Prostate gland (tissue), 2 donors: Measurements from ENCODE around the gene NRXN2. TPM values are rescaled to one million over a fixed set of nuclear protein-coding genes. Genes with fewer than 3 reads are reported as not detected.

Source experiments
- DNase-seq: peaks from one replicate; pipeline ENCODE4 v3.0.0-alpha.2; 2019; ENCODE audit warnings: low spot score
- H3K27ac ChIP-seq, 2 donors: fragments of 200-600 bp; sonication (generic); 2 replicates each; pipeline ENCODE4 v1.5.1; 2017 to 2019
- H3K27me3 ChIP-seq: fragments of 200-600 bp; sonication (generic); replicated peaks from 2 replicates; pipeline ENCODE4 v1.5.1; 2019; ENCODE audit not compliant: insufficient read depth
- H3K36me3 ChIP-seq, 2 donors: fragments of 200-600 bp; sonication (generic); 1 replicate in 1 of 2; 2 replicates in 1 of 2; pipeline versions ENCODE4 v1.5.1 to v1.8.1; 2017 to 2019
- H3K4me1 ChIP-seq: fragments of 200-600 bp; sonication (generic); replicated peaks from 2 replicates; pipeline ENCODE4 v1.5.1; 2019
- H3K4me3 ChIP-seq, 2 donors: fragments of 200-600 bp; sonication (generic); 2 replicates each; pipeline ENCODE4 v1.5.1; 2017 to 2019
- H3K9me3 ChIP-seq: fragments of 200-600 bp; sonication (generic); 2 replicates; pipeline ENCODE4 v1.5.1; 2017
- CTCF ChIP-seq, 4 experiments: fragments of 200-600 bp in 2 of 4; fragments of 450-650 bp in 2 of 4; sonication (generic) in 2 of 4; IDR thresholded peaks; 1 replicate in 3 of 4; 2 replicates in 1 of 4; pipeline ENCODE4 v1.5.1; 2016 to 2019; ENCODE audit warnings: antibody characterized with exemption in 4 of 4, mild to moderate bottlenecking in 2 of 4, moderate library complexity in 2 of 4
- POLR2A ChIP-seq: fragments of 450-650 bp; IDR thresholded peaks from one replicate; pipeline ENCODE4 v1.6.1; 2016; ENCODE audit warnings: antibody characterized with exemption, mild to moderate bottlenecking
- POLR2AphosphoS5 ChIP-seq: sonication (generic); formaldehyde crosslinking; IDR thresholded peaks from one replicate; pipeline ENCODE4 v1.6.1; 2017; ENCODE audit warnings: antibody characterized with exemption
- WGBS: methylation state at CpG from one replicate; pipeline ENCODE4 v1.1.5; 2018; 5-methylcytosine and 5-hydroxymethylcytosine counted together
- intact Hi-C: fragments of 100-400 bp; cut with DNase I; formaldehyde crosslinking; loops from one replicate; pipeline ENCODE4 v1.14.2; 2022
- total RNA-seq, 2 donors: library from RNA; depleted of rRNA; stranded (reverse); fragments of >200 nt; gene quantifications; one replicate each; pipeline ENCODE4 v1.1.0, GENCODE V29; 2016

The NRXN2 gene
- total RNA-seq, 2 donors from 2014 or later, result 0.46 to 26.8 TPM

DNA sequence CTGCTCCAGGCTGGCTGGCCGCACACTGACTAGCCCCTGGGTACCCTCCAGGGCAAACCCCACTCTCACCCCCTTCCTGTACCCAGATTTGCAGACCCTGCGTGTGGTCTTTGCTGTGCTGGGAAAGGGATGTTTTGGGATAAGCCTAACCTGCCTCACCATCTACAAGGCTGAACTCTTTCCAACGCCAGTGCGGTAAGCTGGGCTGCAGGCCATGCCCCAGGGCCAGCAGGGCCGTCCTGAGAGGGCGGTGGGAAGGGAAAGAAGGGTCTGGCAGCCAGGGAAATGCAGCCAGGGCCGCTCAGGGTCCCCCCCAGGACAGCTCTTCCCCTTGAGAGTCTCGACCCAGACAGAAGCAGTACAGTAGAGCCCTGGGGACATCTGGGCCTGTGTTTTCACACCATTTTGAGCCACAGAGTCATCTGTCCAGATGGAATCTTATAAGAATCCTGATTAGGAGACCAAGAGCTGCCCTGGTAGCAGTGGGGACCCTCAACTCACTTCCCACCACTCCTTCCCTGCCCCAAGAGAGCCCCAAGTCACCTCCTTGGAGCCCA lies 154.3 kb downstream of the NRXN2 start:
- 73% methylated on average over 8 of the region's 8 CpGs for WGBS
- no peaks in the 10 kb centered on the region for H3K9me3 ChIP-seq
- intact Hi-C loops, result no loop called here
- no peak for DNase-seq
- no peaks in the 10 kb centered on the region for H3K4me1 ChIP-seq
- no peak overlapping the region for H3K27ac ChIP-seq
- H3K27me3 ChIP-seq, result no peaks in the 10 kb centered on the region
- no peak overlapping the region for H3K4me3 ChIP-seq
- no peak for TF ChIP-seq POLR2AphosphoS5
- TF ChIP-seq CTCF (IDR thresholded peaks at IDR 0.05), result no peak
- no peak for TF ChIP-seq POLR2A
- no peaks in the 10 kb centered on the region for H3K36me3 ChIP-seq

DNA sequence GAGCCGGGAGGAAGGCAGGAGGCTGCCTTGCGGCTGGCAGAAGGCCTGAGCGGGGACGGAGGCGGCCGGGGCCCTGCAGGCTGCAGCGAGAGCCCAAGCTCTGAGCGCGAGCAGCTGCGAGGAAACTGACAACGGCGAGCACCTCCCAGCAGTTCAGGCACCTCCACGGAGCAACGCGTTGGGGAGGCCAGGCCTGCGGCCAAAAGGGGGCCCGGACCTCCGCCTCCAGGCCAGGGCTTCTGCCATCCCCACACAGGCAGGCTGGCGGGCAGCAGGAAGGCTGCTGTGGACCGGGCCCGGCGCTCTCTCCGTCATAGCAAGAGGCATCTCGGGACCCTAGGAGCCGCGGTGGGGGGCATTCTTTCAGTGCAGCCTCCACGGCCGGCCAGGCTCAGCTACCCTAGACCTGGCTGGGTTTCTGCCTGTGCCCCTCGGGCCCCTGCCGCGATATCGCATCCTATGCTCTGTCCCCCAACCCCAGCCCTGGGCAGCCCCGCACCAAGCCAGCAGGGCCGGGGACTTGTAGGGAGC lies 154.9 kb downstream of the NRXN2 start:
- Histone ChIP-seq H3K4me1 (no peaks in the 10 kb centered on the region), H3K9me3 (no peaks in the 10 kb centered on the region), H3K36me3 (no peaks in the 10 kb centered on the region), H3K27me3 (no peaks in the 10 kb centered on the region), H3K4me3 (no peak overlapping the region), H3K27ac (no peak overlapping the region)
- 87% methylated on average over 34 of the region's 34 CpGs for WGBS
- no peak for DNase-seq
- TF ChIP-seq POLR2A, result no peak
- TF ChIP-seq POLR2AphosphoS5, result no peak
- no peak for TF ChIP-seq CTCF (IDR thresholded peaks at IDR 0.05)
- intact Hi-C loops, result no loop called here

DNA sequence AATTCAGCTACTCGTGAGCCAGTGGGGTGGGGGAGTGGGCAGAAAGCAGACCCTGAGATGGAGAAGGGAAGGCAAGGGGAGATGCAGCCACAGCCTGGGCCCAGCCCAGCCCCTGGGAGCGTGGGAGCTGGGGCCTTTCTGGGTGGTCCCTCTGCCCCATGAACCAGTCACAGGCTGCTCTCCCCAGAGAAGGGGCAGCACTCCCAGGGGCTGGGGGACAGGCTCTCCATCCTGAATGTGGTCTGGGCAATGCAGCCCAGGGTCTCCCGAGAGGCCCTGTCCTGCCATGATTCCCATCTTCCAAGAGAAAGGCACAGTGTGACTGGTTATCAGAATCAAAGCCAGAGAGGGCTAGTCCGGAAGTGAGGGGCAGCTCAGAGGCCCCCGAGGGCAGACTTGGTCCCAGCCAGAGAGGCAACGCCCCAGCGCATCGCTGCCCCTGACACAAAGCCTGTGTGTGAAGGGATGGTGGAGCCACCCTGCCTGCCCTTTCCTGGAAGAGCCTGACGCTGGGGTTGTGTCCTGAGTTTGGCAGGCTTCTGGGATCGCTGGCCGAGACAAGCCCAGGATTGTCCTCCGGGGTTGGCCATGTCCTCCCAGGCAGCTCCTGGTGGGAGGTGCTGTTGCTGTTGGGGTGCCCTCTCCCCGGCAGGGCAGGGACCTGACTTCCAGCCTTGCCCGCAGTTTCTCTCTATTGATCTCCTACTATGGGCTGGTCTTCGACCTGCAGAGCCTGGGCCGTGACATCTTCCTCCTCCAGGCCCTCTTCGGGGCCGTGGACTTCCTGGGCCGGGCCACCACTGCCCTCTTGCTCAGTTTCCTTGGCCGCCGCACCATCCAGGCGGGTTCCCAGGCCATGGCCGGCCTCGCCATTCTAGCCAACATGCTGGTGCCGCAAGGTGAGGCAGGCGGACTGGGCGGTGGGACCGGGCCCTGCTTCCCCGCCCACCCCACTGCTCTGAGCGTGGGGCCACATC lies 155.8 kb downstream of the NRXN2 start:
- DNase-seq, result no peak
- no peaks in the 10 kb centered on the region for H3K27me3 ChIP-seq
- TF ChIP-seq CTCF (IDR thresholded peaks at IDR 0.05) (no peak), POLR2AphosphoS5 (no peak), POLR2A (no peak)
- WGBS, result 81% methylated on average over 30 of the region's 30 CpGs
- H3K4me1 ChIP-seq, result no peaks in the 10 kb centered on the region
- H3K4me3 ChIP-seq, result no peak overlapping the region
- no peaks in the 10 kb centered on the region for H3K36me3 ChIP-seq
- intact Hi-C loops, result no loop called here
- H3K27ac ChIP-seq, result peak overlapping the region; percentile 24 to 57
- no peaks in the 10 kb centered on the region for H3K9me3 ChIP-seq

DNA sequence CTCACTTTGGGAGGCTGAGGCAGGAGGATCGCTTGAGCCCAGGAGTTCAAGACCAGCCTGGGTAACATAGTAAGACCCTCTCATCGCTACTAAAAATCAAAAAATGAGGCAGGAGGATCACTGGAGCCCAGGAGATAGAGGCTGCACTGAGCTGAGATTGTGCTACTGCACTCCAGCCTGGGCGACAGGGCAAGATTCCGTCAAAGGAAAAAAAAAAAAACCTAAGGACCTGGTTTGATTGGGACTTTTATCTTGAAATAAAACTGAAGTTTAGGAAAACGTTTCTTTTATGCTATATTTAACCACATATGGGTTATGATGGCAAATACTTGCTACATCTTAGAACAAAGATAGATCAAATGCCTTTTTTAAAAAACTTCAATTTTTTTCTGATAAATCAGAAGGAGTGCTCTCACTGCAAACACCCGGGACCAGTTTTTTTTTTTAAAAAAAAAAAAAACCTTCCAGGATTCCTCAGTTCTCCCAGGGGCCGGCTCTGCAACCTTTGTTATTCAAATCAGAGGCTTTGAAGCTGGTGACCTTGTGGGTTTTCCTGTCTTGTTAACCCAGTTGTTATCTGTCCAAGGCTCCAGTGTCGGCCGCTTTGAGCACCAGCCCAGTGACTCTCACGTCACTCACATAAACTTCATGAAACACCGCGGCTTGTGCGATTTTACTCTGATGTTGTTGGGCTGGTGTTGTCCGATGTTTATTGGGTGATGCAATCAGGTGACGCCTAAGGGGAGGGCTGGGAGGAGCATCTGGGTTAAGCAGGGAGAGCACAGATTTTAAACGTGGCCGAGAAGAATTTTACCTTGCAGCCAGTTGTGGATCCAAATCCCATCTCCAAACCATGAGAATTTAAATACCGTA lies 156.7 kb downstream of the NRXN2 start:
- peak; percentile 77 for DNase-seq
- no peaks in the 10 kb centered on the region for H3K4me1 ChIP-seq
- WGBS, result 20% methylated on average over 18 of the region's 18 CpGs
- intact Hi-C loops, result no loop called here
- peak; percentile 89 for TF ChIP-seq POLR2AphosphoS5
- TF ChIP-seq POLR2A, result no peak
- no peak for TF ChIP-seq CTCF (IDR thresholded peaks at IDR 0.05)
- H3K9me3 ChIP-seq, result no peaks in the 10 kb centered on the region
- H3K27ac ChIP-seq, result peak overlapping the region; percentile 24 to 57
- H3K27me3 ChIP-seq, result no peaks in the 10 kb centered on the region
- H3K4me3 ChIP-seq, result no peak overlapping the region
- no peaks in the 10 kb centered on the region for H3K36me3 ChIP-seq
